ENCODE measurements around the gene MTA3. TPM values are rescaled to one million over a fixed set of nuclear protein-coding genes. Genes with fewer than 3 reads are reported as not detected.

The MTA3 gene
- total RNA-seq, 1 donor from 2014 or later, result 31.7 TPM

DNA sequence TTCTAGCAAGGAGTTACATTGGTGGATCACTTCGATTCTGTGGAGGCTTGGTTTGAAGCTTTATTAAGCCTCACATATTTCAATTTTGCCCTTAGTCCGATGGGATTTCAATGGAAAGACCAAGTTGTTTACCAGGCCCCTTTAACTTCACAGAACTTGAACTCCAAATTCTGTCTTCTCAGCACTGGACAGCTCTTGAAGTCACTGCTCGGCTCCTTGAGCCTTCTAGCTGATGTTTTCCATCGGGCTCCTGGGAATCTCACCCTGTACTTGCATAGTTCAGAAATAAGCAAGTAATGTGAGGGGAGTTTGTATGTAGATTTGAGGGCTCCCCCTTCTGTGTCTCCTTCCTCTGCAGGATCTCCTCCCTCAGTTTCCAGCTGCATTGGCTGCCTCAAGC lies 180.4 kb downstream of the MTA3 start:
- Mint-ChIP-seq H3K9me3 (no peaks in the 10 kb centered on the region), H3K27me3 (no peaks in the 10 kb centered on the region)

DNA sequence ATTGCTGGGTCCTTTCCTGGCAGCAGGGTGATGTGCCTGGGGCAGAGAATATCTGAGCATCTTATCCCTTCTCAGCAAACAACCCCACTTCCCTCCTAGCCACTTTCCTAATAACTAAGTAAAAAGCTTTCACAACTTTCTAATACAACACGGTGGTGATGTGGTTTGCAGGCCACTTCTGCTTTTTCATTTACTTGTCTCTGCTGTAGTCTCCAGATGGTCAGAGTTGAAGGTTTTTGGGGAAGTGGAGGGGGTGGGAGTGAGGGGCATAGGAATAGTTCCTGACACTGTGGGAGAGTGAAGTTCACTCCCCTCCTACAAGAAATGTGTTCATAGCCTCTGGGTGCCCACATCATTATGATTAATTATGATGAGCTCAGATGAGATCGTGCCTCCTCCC lies 183.9 kb downstream of the MTA3 start:
- no peak overlapping the region for H3K27ac Mint-ChIP-seq
- no peaks in the 10 kb centered on the region for H3K27me3 Mint-ChIP-seq
- no peak overlapping the region for H3K4me3 Mint-ChIP-seq
- peaks cover 2% of the 10 kb centered on the region for H3K36me3 Mint-ChIP-seq (ENCODE audit: low read depth)
- intact Hi-C loops (cut with micrococcal nuclease), result no loop called here
- peaks cover 6% of the 10 kb centered on the region for H3K4me1 Mint-ChIP-seq
- H3K9me3 Mint-ChIP-seq, result no peaks in the 10 kb centered on the region
- DNase-seq, result no peak

More for the DNA sequence above, 180.4 kb downstream of the MTA3 start:
- DNase-seq, result no peak
- Mint-ChIP-seq H3K36me3 (ENCODE audit: low read depth) (peaks cover 4% of the 10 kb centered on the region), H3K4me3 (no peak overlapping the region), H3K27ac (no peak overlapping the region), H3K4me1 (peaks cover 4% of the 10 kb centered on the region)
- intact Hi-C loops (cut with micrococcal nuclease), result no loop called here

DNA sequence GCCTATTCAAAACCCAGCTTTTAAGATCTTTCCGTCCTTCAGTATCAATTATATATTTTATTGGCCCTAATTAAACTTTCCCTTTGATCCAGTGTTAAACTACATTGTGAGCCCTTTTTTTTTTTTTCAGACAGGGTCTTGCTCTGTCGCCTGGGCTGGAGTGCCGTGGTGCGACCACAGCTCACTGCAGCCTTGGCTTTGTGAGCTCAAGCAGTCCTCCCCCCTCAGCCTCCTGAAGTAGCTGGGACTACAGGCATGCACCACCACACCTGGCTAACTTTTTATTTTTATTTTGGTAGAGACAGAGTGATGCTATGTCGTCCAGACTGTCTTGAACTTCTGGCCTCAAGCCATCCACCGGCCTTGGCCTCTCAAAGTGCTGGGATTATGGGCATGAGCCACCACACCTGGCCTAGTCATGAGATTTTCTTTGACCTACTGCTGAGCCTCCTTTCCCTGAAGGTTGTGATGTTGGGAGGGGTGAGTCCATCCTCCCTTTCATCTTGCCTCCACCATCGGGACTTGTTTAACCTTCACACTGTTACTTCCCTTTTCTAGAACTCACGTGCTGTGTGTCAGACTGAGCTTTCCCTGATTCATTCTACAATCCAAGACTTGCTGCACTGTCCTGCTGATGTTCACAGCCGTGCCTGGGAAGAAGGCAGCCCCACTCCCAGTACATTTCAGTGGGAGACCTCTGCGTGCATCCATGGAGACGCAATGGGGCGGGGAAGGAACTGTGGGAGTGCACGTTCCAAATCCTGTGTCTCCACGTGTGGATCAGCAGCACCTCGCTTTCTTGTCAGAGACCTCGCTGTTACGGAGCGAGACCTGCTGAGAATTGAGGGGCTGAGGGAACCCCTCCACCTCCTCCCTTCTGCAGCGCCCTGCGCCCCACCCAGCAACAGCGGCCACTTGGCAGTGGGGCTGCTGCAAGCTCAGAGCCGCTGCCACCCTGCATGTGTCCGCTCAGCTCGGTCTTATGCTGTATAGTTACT lies 184.7 kb downstream of the MTA3 start:
- Mint-ChIP-seq H3K4me1 (peaks cover 6% of the 10 kb centered on the region), H3K9me3 (no peaks in the 10 kb centered on the region)

DNA sequence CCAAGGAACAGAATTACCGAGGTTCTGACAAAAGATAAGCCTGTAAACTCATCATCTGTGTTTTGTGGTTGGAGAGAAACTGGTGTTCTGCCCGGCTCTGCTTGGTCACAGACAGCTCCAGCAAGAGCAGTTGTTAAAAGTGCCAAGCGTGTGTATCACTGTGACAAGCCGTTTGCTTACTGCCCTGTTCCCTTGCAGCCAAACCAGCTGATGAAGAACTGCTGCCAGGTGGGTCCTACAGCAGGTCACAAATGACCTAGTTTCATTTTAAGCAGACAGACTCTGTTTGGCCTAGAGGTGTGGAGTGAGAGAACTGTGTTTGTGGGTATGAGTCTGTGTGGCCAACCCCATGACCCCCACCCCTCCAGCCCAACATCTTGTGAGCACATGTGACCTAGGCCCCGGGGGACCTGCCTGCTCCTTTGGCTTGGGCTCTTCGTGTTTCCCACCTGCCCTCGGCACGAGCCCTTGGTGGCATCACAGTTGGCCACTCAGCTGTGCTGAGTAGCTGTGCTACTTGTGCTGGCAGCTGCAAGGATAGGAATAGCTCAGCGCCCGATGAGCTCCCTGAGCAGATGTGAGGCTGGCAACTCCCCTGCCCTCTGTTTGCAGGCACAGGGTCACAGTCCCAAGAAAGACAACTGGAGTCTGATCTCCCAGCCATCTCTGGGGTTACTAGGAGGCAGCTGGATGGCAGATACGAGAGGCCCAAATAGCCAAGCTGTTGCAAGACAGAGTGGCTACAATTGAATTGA lies 185.8 kb downstream of the MTA3 start:
- peaks cover 2% of the 10 kb centered on the region for H3K36me3 Mint-ChIP-seq (ENCODE audit: low read depth)
- intact Hi-C loops (cut with micrococcal nuclease), result no loop called here
- H3K27ac Mint-ChIP-seq, result no peak overlapping the region
- peaks cover 6% of the 10 kb centered on the region for H3K4me1 Mint-ChIP-seq
- H3K4me3 Mint-ChIP-seq, result no peak overlapping the region
- DNase-seq, result no peak
- H3K27me3 Mint-ChIP-seq, result no peaks in the 10 kb centered on the region
- no peaks in the 10 kb centered on the region for H3K9me3 Mint-ChIP-seq

More for the DNA sequence above, 184.7 kb downstream of the MTA3 start:
- Mint-ChIP-seq H3K36me3 (ENCODE audit: low read depth) (peaks cover 2% of the 10 kb centered on the region), H3K27me3 (no peaks in the 10 kb centered on the region), H3K4me3 (no peak overlapping the region), H3K27ac (no peak overlapping the region)
- intact Hi-C loops (cut with micrococcal nuclease), result no loop called here
- no peak for DNase-seq

DNA sequence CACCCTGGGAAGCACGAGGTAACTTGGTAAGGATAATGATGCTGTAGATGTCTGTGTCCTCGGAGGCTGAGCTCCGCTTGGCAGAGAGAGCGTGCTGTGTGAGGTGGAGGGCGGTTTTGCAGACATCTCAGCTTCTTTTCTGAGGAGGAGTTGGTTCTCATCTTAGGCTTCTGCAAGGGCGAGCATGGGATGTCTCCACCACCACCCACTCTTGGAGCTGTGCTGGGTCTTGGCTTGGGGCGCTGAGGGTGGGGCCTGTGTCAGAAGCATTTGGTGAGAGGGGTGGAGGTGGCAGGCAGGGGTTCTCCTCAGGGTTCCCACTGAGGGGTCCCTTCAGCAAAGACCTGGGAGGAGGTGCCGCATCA lies 186.3 kb downstream of the MTA3 start:
- Mint-ChIP-seq H3K27ac (no peak overlapping the region), H3K27me3 (no peaks in the 10 kb centered on the region), H3K36me3 (ENCODE audit: low read depth) (peaks cover 2% of the 10 kb centered on the region), H3K4me3 (no peak overlapping the region), H3K9me3 (no peaks in the 10 kb centered on the region), H3K4me1 (peaks cover 6% of the 10 kb centered on the region)
- DNase-seq, result no peak
- intact Hi-C loops (cut with micrococcal nuclease), result no loop called here

DNA sequence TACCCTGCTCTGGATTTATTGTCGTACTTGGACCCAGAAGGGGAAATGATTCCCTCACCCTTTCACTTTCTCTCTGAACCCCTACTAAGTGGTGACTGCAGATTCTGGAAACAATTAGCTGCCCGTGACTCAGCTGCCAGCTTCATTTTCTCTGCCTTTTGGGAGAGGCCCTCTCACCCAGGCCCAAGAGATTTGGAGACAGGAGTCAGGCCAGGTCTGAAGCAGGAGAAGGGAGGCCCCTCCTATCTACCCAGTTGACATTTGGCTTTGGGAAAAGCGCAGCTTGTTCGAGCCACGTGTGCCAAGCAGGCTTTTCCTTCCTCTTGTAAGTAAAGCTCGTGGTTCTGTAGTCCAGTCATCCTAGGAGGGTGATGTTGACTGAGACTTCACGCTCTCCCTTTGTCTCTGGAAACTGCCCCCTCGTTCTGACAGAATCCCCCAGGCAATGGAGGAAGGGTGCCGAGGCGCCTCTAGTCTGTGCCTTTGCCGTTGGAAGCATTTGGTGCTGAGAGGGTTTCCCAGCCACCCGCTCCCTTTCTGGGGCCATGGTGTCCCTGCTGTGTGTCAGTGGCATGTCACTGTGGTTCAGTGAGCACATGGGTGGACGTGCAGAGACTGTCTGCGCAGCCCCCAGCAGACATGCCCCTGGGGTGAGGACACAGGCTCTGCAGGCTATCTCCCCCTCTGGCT lies 186.9 kb downstream of the MTA3 start:
- DNase-seq, result no peak
- intact Hi-C loops (cut with micrococcal nuclease), result no loop called here

DNA sequence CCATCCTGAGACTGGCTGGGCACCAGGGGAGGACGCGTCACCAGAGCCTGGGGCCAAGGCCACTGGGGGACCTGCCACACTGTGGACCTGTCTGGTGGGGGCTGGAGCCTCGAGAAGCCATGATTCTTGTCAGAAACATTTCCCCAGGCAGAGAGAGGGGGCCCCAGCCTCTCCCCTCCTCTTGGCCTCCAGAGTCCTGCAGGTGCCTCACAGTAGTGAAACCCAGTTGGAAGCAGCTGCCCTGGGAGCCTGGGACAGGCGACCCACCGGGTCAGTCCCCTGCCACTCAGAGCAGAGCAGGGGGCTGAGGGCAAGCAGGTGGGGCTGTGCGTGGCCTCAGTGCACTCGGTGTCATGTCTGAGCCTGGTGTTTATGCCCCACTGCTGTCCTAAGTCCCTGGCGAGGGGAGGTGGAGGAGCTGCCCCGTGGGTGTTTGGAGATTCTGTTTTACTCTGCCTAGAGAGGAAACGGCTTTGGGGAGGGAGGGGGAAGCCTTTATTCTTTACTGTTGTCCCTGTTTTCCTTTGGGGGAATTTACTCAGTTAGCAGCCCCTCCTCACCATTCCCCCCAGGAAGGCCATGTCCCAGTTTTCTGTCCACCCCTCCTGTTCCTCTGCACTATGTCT lies 187.8 kb downstream of the MTA3 start:
- H3K4me1 Mint-ChIP-seq, result peaks cover 4% of the 10 kb centered on the region
- no peak for DNase-seq
- no peak overlapping the region for H3K4me3 Mint-ChIP-seq
- H3K27me3 Mint-ChIP-seq, result no peaks in the 10 kb centered on the region
- no peak overlapping the region for H3K27ac Mint-ChIP-seq
- H3K36me3 Mint-ChIP-seq (ENCODE audit: low read depth), result no peaks in the 10 kb centered on the region
- intact Hi-C loops (cut with micrococcal nuclease), result no loop called here
- H3K9me3 Mint-ChIP-seq, result no peaks in the 10 kb centered on the region

More for the DNA sequence above, 186.9 kb downstream of the MTA3 start:
- Mint-ChIP-seq H3K4me1 (peaks cover 6% of the 10 kb centered on the region), H3K36me3 (ENCODE audit: low read depth) (no peaks in the 10 kb centered on the region), H3K9me3 (no peaks in the 10 kb centered on the region), H3K4me3 (no peak overlapping the region), H3K27ac (no peak overlapping the region), H3K27me3 (no peaks in the 10 kb centered on the region)

DNA sequence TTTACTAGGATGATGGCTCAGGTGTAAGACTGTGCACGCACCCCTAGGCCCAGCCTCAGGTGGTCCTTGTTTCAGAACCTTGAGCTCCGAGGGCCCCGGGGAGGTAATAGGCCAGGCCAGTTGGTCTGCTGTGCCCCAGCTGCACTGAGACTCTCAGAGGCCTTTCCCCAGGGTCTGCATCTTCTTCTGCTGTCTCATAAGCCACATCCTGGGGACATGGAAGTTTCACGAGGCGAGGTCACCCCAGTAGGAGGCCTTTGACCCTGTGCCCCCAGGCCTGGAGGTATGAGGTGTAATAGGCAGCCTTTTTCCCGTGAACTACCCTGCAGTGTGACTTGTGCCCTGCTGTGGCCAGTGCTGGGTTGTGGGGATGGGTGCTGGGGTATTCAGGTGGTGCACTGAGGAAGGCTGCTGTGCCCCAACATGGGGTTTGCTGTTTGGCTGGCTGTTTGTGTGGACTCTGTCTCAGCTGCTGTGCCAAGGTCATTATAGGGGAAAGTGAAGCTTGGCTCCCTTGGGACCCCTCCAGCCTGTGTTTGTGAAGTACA lies 188.6 kb downstream of the MTA3 start:
- Mint-ChIP-seq H3K9me3 (no peaks in the 10 kb centered on the region), H3K27ac (no peak overlapping the region), H3K36me3 (ENCODE audit: low read depth) (no peaks in the 10 kb centered on the region)

DNA sequence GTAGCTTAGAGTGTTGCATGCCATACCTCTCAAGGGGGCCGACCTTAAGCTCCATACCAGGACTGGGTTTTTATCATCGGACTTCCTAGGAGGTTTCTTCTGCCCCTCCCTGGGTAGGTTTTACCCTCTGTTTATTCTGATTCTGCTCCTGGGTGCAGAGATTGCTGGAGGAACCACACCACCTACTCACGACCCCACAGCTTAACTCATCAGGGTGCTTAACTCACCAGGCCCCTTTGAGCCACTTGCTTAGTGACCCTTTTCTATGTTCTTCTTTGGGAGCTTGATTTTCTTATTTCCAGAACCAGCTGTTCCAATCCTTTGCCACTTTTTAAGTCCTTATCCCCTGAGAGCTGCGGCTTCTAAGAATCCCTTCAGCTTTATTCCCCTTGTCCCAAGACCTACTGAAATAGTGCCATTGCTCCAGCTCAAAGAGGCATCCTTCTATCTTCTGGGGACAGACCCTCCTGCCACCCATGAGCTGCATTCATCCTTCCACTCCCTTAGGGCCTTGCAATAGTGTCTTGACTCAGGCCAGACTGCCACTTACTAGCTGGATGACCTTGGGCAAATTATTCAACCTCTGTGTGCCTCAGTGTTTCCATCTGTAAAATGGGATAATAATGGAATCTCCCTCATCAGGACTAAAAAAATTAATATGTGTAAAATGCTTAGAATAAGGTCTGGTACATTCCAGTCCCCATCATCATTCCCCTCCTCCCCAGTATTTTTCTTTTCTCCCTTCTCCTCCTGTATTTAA lies 189.7 kb downstream of the MTA3 start:
- peaks cover 2% of the 10 kb centered on the region for H3K4me1 Mint-ChIP-seq
- no peaks in the 10 kb centered on the region for H3K36me3 Mint-ChIP-seq (ENCODE audit: low read depth)
- H3K27me3 Mint-ChIP-seq, result no peaks in the 10 kb centered on the region
- H3K4me3 Mint-ChIP-seq, result no peak overlapping the region
- intact Hi-C loops (cut with micrococcal nuclease), result no loop called here
- no peak for DNase-seq
- H3K9me3 Mint-ChIP-seq, result no peaks in the 10 kb centered on the region
- H3K27ac Mint-ChIP-seq, result no peak overlapping the region

More for the DNA sequence above, 188.6 kb downstream of the MTA3 start:
- Mint-ChIP-seq H3K27me3 (no peaks in the 10 kb centered on the region), H3K4me1 (peaks cover 2% of the 10 kb centered on the region), H3K4me3 (no peak overlapping the region)
- intact Hi-C loops (cut with micrococcal nuclease), result no loop called here
- no peak for DNase-seq

DNA sequence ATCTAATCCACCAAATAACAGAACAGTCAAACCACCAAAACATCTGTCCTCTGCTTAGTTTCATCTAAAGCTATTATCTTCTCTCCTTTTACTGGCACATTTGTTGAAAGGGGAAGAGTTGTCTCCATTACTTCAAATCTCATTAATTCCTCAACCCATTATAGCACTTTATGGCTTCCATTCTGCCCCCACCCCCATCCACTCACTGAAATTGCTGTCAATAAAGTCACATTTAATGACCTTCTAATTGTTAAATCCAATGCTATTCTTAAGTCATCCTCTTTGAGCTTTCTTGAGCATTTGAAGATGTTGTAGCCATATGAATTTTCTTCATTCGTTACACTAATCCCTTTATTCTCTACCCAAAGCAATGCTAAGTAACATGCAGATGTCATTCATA lies 190.3 kb downstream of the MTA3 start:
- no peak for DNase-seq
- H3K9me3 Mint-ChIP-seq, result no peaks in the 10 kb centered on the region
- H3K27ac Mint-ChIP-seq, result no peak overlapping the region
- peaks cover 2% of the 10 kb centered on the region for H3K4me1 Mint-ChIP-seq
- no peak overlapping the region for H3K4me3 Mint-ChIP-seq
- H3K27me3 Mint-ChIP-seq, result no peaks in the 10 kb centered on the region
- intact Hi-C loops (cut with micrococcal nuclease), result no loop called here
- no peaks in the 10 kb centered on the region for H3K36me3 Mint-ChIP-seq (ENCODE audit: low read depth)

DNA sequence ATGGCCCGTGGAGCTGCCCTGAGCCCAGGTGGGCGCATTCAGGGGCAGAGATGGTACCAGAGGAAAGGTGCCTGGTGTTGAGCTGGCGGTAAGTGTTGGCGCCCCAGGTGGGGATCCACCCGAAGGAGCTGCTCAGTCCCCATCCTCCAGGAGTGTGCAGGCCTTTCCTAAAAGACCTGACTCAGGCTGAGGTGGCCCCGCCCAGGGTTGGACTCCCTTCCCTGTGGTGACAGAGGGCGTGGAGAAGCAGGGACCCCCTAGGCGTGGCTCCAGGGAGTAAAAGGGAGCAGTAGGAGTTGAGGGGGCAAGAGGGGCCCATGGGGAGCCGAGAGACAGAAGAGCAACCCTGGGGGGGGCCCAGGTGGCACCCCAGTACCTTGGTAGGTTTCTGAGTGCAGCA lies 193.1 kb downstream of the MTA3 start:
- DNase-seq, result no peak
- Mint-ChIP-seq H3K9me3 (no peaks in the 10 kb centered on the region), H3K36me3 (ENCODE audit: low read depth) (no peaks in the 10 kb centered on the region), H3K27me3 (no peaks in the 10 kb centered on the region), H3K27ac (no peak overlapping the region), H3K4me1 (peaks cover 2% of the 10 kb centered on the region), H3K4me3 (no peak overlapping the region)
- intact Hi-C loops (cut with micrococcal nuclease), result no loop called here

DNA sequence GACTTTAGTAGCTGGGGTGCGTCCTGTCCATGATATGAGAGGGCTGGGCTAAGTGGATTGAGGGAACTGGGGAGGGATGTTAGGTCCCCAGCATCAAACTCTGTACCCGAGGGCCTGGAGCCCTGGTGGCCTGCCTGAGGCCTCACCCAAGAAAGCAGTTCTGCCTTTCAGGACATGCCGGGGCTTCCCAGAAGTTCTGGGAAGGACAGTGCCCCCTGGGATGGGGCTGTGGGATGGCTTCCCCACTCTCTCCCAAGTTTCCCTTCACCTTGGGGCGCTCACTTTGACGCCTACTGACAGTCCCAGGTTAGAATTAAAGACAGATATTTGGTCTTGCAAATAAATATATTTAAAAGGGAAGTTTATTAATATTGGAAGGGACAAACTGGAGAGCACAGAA lies 193.7 kb downstream of the MTA3 start:
- no peak for DNase-seq
- Mint-ChIP-seq H3K4me1 (peaks cover 1% of the 10 kb centered on the region), H3K36me3 (ENCODE audit: low read depth) (no peaks in the 10 kb centered on the region), H3K27me3 (no peaks in the 10 kb centered on the region), H3K27ac (no peak overlapping the region), H3K9me3 (no peaks in the 10 kb centered on the region), H3K4me3 (no peak overlapping the region)
- intact Hi-C loops (cut with micrococcal nuclease), result no loop called here

All from activated CD4-positive, alpha-beta T cell treated with anti-CD3 and anti-CD28 coated beads, Interleukin-2, amount 10 ng/mL, durations not matched to agents 24 days and 14 days (primary cell).